Measurements from ENCODE around the gene TAX1BP1. TPM values are rescaled to one million over a fixed set of nuclear protein-coding genes. Genes with fewer than 3 reads are reported as not detected.

The TAX1BP1 gene
- total RNA-seq, 1 experiment from 2014 or later = 69.9 TPM

- DNase-seq (ENCODE audit: low spot score) (no peak), ATAC-seq (no peak)
- TF ChIP-seq, protein P1, sequence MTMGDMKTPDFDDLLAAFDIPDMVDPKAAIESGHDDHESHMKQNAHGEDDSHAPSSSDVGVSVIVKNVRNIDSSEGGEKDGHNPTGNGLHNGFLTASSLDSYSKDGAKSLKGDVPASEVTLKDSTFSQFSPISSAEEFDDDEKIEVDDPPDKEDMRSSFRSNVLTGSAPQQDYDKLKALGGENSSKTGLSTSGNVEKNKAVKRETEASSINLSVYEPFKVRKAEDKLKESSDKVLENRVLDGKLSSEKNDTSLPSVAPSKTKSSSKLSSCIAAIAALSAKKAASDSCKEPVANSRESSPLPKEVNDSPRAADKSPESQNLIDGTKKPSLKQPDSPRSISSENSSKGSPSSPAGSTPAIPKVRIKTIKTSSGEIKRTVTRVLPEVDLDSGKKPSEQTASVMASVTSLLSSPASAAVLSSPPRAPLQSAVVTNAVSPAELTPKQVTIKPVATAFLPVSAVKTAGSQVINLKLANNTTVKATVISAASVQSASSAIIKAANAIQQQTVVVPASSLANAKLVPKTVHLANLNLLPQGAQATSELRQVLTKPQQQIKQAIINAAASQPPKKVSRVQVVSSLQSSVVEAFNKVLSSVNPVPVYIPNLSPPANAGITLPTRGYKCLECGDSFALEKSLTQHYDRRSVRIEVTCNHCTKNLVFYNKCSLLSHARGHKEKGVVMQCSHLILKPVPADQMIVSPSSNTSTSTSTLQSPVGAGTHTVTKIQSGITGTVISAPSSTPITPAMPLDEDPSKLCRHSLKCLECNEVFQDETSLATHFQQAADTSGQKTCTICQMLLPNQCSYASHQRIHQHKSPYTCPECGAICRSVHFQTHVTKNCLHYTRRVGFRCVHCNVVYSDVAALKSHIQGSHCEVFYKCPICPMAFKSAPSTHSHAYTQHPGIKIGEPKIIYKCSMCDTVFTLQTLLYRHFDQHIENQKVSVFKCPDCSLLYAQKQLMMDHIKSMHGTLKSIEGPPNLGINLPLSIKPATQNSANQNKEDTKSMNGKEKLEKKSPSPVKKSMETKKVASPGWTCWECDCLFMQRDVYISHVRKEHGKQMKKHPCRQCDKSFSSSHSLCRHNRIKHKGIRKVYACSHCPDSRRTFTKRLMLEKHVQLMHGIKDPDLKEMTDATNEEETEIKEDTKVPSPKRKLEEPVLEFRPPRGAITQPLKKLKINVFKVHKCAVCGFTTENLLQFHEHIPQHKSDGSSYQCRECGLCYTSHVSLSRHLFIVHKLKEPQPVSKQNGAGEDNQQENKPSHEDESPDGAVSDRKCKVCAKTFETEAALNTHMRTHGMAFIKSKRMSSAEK (CRISPR knock-in tag; IDR thresholded peaks at IDR 0.05; ENCODE audit: borderline replicate concordance) = no peak
- TF ChIP-seq PRRX2 (CRISPR knock-in tag; IDR thresholded peaks at IDR 0.05) (no peak), JUN (CRISPR knock-in tag; IDR thresholded peaks at IDR 0.05) (no peak), MXD4 (CRISPR knock-in tag; IDR thresholded peaks at IDR 0.05; ENCODE audit: borderline replicate concordance) (no peak), TEAD4 (CRISPR knock-in tag; IDR thresholded peaks at IDR 0.05) (no peak), FOXP1 (CRISPR knock-in tag; IDR thresholded peaks at IDR 0.05; ENCODE audit: borderline replicate concordance) (no peak), ZNF423 (CRISPR knock-in tag; IDR thresholded peaks at IDR 0.05) (no peak), AR (CRISPR knock-in tag; IDR thresholded peaks at IDR 0.05) (no peak)
- TF ChIP-seq, protein P2, sequence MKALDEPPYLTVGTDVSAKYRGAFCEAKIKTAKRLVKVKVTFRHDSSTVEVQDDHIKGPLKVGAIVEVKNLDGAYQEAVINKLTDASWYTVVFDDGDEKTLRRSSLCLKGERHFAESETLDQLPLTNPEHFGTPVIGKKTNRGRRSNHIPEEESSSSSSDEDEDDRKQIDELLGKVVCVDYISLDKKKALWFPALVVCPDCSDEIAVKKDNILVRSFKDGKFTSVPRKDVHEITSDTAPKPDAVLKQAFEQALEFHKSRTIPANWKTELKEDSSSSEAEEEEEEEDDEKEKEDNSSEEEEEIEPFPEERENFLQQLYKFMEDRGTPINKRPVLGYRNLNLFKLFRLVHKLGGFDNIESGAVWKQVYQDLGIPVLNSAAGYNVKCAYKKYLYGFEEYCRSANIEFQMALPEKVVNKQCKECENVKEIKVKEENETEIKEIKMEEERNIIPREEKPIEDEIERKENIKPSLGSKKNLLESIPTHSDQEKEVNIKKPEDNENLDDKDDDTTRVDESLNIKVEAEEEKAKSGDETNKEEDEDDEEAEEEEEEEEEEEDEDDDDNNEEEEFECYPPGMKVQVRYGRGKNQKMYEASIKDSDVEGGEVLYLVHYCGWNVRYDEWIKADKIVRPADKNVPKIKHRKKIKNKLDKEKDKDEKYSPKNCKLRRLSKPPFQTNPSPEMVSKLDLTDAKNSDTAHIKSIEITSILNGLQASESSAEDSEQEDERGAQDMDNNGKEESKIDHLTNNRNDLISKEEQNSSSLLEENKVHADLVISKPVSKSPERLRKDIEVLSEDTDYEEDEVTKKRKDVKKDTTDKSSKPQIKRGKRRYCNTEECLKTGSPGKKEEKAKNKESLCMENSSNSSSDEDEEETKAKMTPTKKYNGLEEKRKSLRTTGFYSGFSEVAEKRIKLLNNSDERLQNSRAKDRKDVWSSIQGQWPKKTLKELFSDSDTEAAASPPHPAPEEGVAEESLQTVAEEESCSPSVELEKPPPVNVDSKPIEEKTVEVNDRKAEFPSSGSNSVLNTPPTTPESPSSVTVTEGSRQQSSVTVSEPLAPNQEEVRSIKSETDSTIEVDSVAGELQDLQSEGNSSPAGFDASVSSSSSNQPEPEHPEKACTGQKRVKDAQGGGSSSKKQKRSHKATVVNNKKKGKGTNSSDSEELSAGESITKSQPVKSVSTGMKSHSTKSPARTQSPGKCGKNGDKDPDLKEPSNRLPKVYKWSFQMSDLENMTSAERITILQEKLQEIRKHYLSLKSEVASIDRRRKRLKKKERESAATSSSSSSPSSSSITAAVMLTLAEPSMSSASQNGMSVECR (CRISPR knock-in tag; IDR thresholded peaks at IDR 0.05; ENCODE audit: borderline replicate concordance) = no peak
- TF ChIP-seq, protein P3, sequence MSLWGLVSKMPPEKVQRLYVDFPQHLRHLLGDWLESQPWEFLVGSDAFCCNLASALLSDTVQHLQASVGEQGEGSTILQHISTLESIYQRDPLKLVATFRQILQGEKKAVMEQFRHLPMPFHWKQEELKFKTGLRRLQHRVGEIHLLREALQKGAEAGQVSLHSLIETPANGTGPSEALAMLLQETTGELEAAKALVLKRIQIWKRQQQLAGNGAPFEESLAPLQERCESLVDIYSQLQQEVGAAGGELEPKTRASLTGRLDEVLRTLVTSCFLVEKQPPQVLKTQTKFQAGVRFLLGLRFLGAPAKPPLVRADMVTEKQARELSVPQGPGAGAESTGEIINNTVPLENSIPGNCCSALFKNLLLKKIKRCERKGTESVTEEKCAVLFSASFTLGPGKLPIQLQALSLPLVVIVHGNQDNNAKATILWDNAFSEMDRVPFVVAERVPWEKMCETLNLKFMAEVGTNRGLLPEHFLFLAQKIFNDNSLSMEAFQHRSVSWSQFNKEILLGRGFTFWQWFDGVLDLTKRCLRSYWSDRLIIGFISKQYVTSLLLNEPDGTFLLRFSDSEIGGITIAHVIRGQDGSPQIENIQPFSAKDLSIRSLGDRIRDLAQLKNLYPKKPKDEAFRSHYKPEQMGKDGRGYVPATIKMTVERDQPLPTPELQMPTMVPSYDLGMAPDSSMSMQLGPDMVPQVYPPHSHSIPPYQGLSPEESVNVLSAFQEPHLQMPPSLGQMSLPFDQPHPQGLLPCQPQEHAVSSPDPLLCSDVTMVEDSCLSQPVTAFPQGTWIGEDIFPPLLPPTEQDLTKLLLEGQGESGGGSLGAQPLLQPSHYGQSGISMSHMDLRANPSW (CRISPR knock-in tag; conservative IDR thresholded peaks at IDR 0.05; ENCODE audit: low read depth) = no peak
- Mint-ChIP-seq H3K9me3 (no peaks in the 10 kb centered on the region), H3K27me3 (ENCODE audit: low read depth) (no peaks in the 10 kb centered on the region), H3K27ac (no peak overlapping the region), H3K4me1 (peaks cover 23% of the 10 kb centered on the region), H3K4me3 (no peak overlapping the region), H3K36me3 (peaks cover 25% of the 10 kb centered on the region)
- CTCF ChIA-PET = no interaction called here
- POLR2A ChIA-PET = no interaction called here
These were observed 7.8 kb downstream of the TAX1BP1 start for GRCh38 chr7:27747589-27748368.
